ENCODE measurements around the gene OR56A4. TPM values are rescaled to one million over a fixed set of nuclear protein-coding genes. Genes with fewer than 3 reads are reported as not detected.

Gene OR56A4
- total and polyA plus RNA-seq, 2 donors (not counting 3 experiments of a cell fraction or from before 2014, with no cell fraction given) = not detected

GRCh38 chr11:5986885-5987284 lies 19.9 kb downstream of the OR56A4 start, which contains the start of gene OR52L1:
TSS of gene OR52L1 (minus strand) at chr11:5986985. CDS start at chr11:5986930, 55 bp downstream.
- H3K4me2 ChIP-seq (ENCODE audit: insufficient read depth, low read length) = no peak within 1 kb of the TSS
- H4K20me1 ChIP-seq (replicated peaks; ENCODE audit: control insufficient read depth, extremely low read depth, insufficient read depth, low read length) = no peaks in the 10 kb centered on the region
- TF ChIP-seq, protein P1, sequence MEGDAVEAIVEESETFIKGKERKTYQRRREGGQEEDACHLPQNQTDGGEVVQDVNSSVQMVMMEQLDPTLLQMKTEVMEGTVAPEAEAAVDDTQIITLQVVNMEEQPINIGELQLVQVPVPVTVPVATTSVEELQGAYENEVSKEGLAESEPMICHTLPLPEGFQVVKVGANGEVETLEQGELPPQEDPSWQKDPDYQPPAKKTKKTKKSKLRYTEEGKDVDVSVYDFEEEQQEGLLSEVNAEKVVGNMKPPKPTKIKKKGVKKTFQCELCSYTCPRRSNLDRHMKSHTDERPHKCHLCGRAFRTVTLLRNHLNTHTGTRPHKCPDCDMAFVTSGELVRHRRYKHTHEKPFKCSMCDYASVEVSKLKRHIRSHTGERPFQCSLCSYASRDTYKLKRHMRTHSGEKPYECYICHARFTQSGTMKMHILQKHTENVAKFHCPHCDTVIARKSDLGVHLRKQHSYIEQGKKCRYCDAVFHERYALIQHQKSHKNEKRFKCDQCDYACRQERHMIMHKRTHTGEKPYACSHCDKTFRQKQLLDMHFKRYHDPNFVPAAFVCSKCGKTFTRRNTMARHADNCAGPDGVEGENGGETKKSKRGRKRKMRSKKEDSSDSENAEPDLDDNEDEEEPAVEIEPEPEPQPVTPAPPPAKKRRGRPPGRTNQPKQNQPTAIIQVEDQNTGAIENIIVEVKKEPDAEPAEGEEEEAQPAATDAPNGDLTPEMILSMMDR (IDR thresholded peaks at IDR 0.05; ENCODE audit: extremely low read depth in 1 of 2, insufficient read depth in 1 of 2, low read depth in 1 of 2, low read length in 2 of 2) = no peak
- no peak for TF ChIP-seq MYC (IDR thresholded peaks at IDR 0.05; ENCODE audit: low read depth, low read length)
- no peaks in the 10 kb centered on the region for H3K4me1 ChIP-seq (ENCODE audit: control insufficient read depth, extremely low read depth, insufficient read depth, low read length)
- H3K36me3 ChIP-seq (ENCODE audit: control insufficient read depth in 2 of 2, extremely low read depth in 1 of 2, insufficient read depth in 2 of 2, low read length in 2 of 2) = no peaks in the 10 kb centered on the region
- intact Hi-C loops (cut with micrococcal nuclease) = no loop called here
- no peaks in the 10 kb centered on the region for H3K9me3 ChIP-seq (replicated peaks; ENCODE audit: control insufficient read depth, insufficient read depth, low read length)
- DNase-seq (ENCODE audit: low read depth, low spot score) = no peak
- no peak within 1 kb of the TSS for H3K4me3 ChIP-seq (replicated peaks in 1 of 3; ENCODE audit: insufficient read depth in 1 of 3, low read depth in 1 of 3, low read length in 3 of 3)
- no TSS peak for BruUV-seq (replicated peaks)
- H3K27ac ChIP-seq (ENCODE audit: insufficient read depth, low read depth, low read length) = no peak within 1 kb of the TSS
- H3K9me1 ChIP-seq (replicated peaks; ENCODE audit: control insufficient read depth, extremely low read depth, insufficient read depth, low read length) = no peaks in the 10 kb centered on the region
- no peak within 1 kb of the TSS for H3K9ac ChIP-seq (replicated peaks; ENCODE audit: extremely low read depth, insufficient read depth, low read length)
- no peak for FAIRE-seq
- ChIA-PET POLR2A (no interaction called here), CTCF (interaction anchor here (1.2 kb wide), 1 partner anchor 376 kb away, joined by 4 read pairs; no protein-coding TSS in a partner anchor)
- no peaks in the 10 kb centered on the region for H3K27me3 ChIP-seq (ENCODE audit: control insufficient read depth in 2 of 2, insufficient read depth in 2 of 2, low read length in 2 of 2)
- dilution Hi-C loops (cut with MboI; ENCODE audit: extremely low pct_ligation_motif_present, low sequenced_read_pairs) = no loop called here
- no peak within 1 kb of the TSS for H2AFZ ChIP-seq (ENCODE audit: low read depth, low read length)
- no peaks in the 10 kb centered on the region for H3K79me2 ChIP-seq (ENCODE audit: control insufficient read depth, insufficient read depth, low read length)

DNA sequence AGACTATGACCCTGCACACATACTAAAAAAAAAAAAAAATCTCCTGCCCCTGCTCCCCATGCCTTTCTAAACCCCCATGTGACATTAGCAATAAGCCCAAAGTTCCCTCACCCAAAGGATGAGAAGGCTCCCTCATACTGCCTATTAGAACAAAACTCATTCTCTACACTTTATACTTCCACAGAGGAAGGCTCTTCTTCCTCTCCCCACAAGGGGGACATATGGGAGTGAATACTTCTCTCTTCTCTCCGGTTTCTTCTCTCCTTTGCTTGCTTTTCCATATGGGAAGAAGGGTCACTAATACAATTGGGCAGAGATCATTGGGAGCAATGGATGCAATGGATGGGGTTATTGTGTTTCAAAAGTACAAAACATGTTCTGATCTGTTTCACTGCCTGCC lies 23.3 kb downstream of the OR56A4 start:
- H3K9me1 ChIP-seq (replicated peaks; ENCODE audit: control insufficient read depth, extremely low read depth, insufficient read depth, low read length) = no peaks in the 10 kb centered on the region
- no peaks in the 10 kb centered on the region for H3K4me1 ChIP-seq (ENCODE audit: control insufficient read depth, extremely low read depth, insufficient read depth, low read length)
- H3K9ac ChIP-seq (replicated peaks; ENCODE audit: extremely low read depth, insufficient read depth, low read length) = no peak overlapping the region
- H3K9me3 ChIP-seq (replicated peaks; ENCODE audit: control insufficient read depth, insufficient read depth, low read length) = no peaks in the 10 kb centered on the region
- H3K27me3 ChIP-seq (ENCODE audit: control insufficient read depth in 2 of 2, insufficient read depth in 2 of 2, low read length in 2 of 2) = no peaks in the 10 kb centered on the region
- BruUV-seq (replicated peaks) = no TSS peak
- ChIA-PET POLR2A (no interaction called here), CTCF (no interaction called here)
- H3K4me3 ChIP-seq (replicated peaks in 1 of 3; ENCODE audit: insufficient read depth in 1 of 3, low read depth in 1 of 3, low read length in 3 of 3) = no peak overlapping the region
- intact Hi-C loops (cut with micrococcal nuclease) (no loop called here), dilution Hi-C loops (cut with MboI; ENCODE audit: extremely low pct_ligation_motif_present, low sequenced_read_pairs) (no loop called here)
- no peaks in the 10 kb centered on the region for H4K20me1 ChIP-seq (replicated peaks; ENCODE audit: control insufficient read depth, extremely low read depth, insufficient read depth, low read length)
- H3K4me2 ChIP-seq (ENCODE audit: insufficient read depth, low read length) = no peak overlapping the region
- FAIRE-seq (no peak), DNase-seq (ENCODE audit: low read depth, low spot score) (no peak)
- H3K36me3 ChIP-seq (ENCODE audit: control insufficient read depth in 2 of 2, extremely low read depth in 1 of 2, insufficient read depth in 2 of 2, low read length in 2 of 2) = no peaks in the 10 kb centered on the region
- H3K27ac ChIP-seq (ENCODE audit: insufficient read depth, low read depth, low read length) = no peak overlapping the region
- H2AFZ ChIP-seq (ENCODE audit: low read depth, low read length) = no peak overlapping the region
- TF ChIP-seq EZH2 (IDR thresholded peaks at IDR 0.05; ENCODE audit: borderline replicate concordance, low read depth, low read length, severe bottlenecking) (no peak), JUN (IDR thresholded peaks at IDR 0.05; ENCODE audit: borderline replicate concordance, insufficient read depth, insufficient read length, low read depth) (no peak), POLR2A (IDR thresholded peaks at IDR 0.05; ENCODE audit: low read depth, low read length) (no peak), MYC (IDR thresholded peaks at IDR 0.05; ENCODE audit: low read depth, low read length) (no peak), FOS (IDR thresholded peaks at IDR 0.05; ENCODE audit: borderline replicate concordance, insufficient read depth, low read length) (no peak), GATA2 (IDR thresholded peaks at IDR 0.05; ENCODE audit: insufficient read depth, insufficient read length, low read depth, low read length) (no peak), POLR2AphosphoS5 (IDR thresholded peaks at IDR 0.05; ENCODE audit: insufficient read depth, low read depth, low read length) (no peak), MAX (IDR thresholded peaks at IDR 0.05; ENCODE audit: insufficient read depth, insufficient read length) (no peak)
- TF ChIP-seq, protein P1 (IDR thresholded peaks at IDR 0.05; ENCODE audit: extremely low read depth in 1 of 2, insufficient read depth in 1 of 2, low read depth in 1 of 2, low read length in 2 of 2) = no peak
- H3K79me2 ChIP-seq (ENCODE audit: control insufficient read depth, insufficient read depth, low read length) = no peaks in the 10 kb centered on the region

Data from endothelial cell of umbilical vein (primary cell).